LNCaP clone FGC (cell line): ENCODE data around the gene ITCH.

ENCODE experiments used
- DNase-seq: peaks from one replicate; pipeline ENCODE4 v3.0.0-alpha.2; 2011; ENCODE audit warnings: low read depth
- H3K4me3 ChIP-seq: 2 replicates; pipeline ENCODE4 v1.5.1; 2011; ENCODE audit warnings: mild to moderate bottlenecking, low read depth, low read length, control low read depth
- CTCF ChIP-seq: IDR thresholded peaks from 2 replicates; pipeline ENCODE4 v1.5.1; 2012; ENCODE audit warnings: mild to moderate bottlenecking; ENCODE audit not compliant: control insufficient read depth, insufficient read depth; ENCODE audit errors: extremely low read depth

Gene ITCH

GRCh38 chr20:34535857-34536256, 172.8 kb downstream of the ITCH start:
- no peak overlapping the region for H3K4me3 ChIP-seq
- no peak for DNase-seq
- TF ChIP-seq CTCF = no peak

GRCh38 chr20:34536798-34537394, 173.8 kb downstream of the ITCH start:
- DNase-seq = no peak

DNA sequence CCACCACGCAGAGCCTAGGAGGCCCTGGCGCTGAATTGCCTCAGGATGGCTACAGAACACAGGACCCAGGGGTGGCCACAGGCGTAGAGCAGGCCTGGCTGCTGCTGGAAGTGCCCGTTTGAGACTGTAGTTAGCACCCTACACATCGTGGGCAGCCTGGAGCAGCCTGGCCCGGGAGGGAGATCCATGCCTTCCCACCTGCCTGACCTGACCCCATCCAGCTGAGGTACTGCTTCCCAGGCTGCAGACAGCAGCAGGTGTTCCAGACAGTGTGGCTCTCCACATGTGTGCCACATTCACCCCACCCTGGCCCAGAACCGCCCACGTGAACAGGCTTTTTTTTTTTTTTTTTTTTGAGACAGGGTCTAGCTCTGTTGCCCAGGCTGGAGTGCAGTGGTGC, 174.6 kb downstream of the ITCH start:
- H3K4me3 ChIP-seq = no peak overlapping the region
- TF ChIP-seq CTCF = no peak
- DNase-seq = no peak

More at GRCh38 chr20:34536798-34537394, 173.8 kb downstream of the ITCH start:
- no peak overlapping the region for H3K4me3 ChIP-seq
- peak; percentile 24; the same call in 1 of the 2 replicates for TF ChIP-seq CTCF

DNA sequence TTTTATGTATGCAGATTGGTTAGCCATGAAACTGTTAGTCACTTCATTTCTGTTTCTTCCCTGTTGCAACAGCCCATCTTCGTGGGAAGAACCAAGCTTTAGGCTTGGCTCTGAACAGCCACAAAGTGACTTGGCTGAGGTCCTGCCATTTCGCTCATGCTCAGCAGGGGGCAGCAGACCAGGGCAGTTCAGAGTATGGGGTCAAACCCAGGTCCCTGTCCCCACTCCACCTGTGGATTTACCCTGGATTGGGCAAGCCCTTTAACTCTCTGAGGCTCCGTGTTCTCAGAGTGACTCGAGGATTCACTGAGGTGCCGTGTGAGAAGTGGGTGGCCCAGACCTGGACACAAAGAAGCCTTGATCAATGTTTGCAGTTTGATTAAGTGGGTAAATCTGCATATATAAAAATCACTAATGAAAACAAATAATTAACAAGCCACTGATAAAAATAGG, 175.6 kb downstream of the ITCH start:
- no peak overlapping the region for H3K4me3 ChIP-seq
- TF ChIP-seq CTCF = peak; percentile 75
- DNase-seq = no peak

GRCh38 chr20:34539756-34540155, 176.7 kb downstream of the ITCH start:
- TF ChIP-seq CTCF = no peak
- no peak overlapping the region for H3K4me3 ChIP-seq
- DNase-seq = no peak

GRCh38 chr20:34540596-34541263, 177.7 kb downstream of the ITCH start:
- no peak for DNase-seq
- no peak for TF ChIP-seq CTCF
- H3K4me3 ChIP-seq = no peak overlapping the region

DNA sequence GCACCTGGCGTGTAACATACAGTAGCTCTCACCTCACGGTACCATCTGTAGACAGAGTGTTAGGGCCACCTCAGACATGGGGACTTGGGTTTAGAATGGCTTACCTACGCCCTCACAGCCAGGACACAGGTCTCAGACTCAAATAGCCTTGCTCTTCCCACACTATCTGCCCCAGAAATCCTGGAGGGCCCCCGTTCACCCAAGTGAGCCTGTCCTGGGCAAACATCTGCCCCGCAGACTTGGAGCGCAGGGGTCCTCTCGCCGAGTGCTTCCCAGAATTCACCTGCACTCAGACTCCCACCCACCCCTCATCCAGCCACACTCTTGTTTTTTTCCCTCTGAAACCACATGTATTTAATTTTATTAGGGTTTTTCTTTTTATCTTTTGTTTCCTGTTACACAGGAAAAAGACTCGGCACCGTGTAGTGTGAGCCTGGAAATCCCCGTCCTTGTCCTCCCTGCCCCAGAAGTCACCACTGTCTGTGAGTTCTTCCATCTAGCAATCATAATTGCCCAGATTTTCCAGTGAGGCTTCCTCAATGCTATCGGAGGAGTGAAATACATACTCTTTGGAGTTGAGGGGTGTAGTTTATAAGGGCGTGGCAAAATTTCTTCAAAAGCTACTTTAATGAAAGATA, 178.3 kb downstream of the ITCH start:
- no peak for TF ChIP-seq CTCF
- H3K4me3 ChIP-seq = no peak overlapping the region
- no peak for DNase-seq
